Nucleus accumbens (tissue), 56 donors: Measurements from ENCODE around the gene FABP2.
"Not testable (repeated sequence)": the region's sequence is repeated elsewhere in the genome, so short reads cannot be mapped to it uniquely, and the experiment has no call there.

Experiments
- DNase-seq, 56 donors: peaks; one replicate each; lab custom pipeline; 2025; lab: John Stamatoyannopoulos, UW

FABP2 gene

DNA sequence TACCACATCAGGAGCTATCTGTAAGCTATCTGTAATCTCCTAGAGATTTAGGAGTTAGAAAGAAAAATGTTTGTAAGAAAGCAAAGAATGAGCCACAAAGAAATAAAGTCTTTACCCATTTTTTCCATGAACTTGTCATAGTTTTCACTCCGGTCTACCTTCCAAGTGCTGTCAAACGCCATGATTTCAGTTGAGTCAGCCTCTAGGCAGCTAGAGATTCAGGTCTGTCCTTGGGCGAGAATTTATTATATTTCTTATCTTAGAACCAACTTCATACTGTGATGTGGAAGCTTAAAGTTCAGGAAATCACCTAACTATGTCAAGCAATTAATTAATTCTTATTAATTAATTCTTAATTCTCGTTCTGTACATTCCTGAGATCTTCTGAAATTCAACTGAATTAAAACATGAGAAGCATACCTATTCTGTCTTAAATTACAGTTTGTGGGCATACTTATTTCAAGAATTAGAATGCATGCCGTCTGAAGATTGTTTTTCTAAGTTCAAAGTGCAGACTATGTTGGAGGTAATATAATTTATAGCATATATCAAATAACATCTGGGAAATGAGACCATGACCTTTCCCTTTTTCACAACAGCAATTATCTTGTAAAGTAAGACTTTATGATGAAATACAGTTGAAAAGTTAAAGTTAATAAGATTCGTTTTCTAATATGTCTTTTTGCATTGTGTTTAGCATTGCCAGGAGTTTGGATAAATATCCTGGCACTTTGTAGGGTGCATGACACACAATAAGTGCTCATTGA is at the start of gene FABP2:
TSS of gene FABP2 (minus strand) at position 218 of the 767 bp plus-strand sequence. CDS start at position 182, 36 bp downstream.
- no peak for DNase-seq

DNA sequence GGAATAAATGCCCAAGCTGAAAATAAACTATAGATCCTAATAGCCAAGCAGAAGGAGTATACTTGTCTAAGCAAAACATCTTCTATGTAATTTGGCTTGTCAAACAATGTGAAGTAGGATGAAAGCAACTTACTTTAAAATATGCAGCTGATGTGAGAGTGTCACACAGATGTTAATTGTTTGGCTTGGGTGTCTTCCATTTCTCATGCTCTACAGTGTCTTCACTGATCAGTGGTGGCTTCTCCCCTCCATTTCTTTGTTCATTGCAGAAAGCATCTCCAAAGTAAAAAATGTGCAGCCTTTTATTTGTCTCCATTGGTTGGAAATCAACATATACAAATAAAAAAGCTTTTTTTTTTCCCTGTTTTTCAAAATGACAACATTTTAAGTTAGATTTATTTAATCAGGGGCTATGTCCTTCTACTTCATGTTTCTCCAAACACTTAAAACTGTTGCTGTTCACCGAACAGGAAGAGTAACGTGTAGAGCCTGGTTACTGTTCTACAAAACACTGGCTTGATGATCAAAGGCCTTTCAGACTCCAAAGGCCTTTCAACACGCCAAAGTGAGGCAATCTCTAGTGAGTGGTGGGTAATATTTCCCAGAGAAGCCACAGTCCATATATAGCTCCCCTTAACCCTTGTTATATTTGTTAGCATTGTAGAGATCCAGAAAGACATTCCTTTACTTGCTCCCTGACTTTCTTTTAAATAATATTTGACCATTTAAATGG is 49.2 kb upstream of the FABP2 start:
- not testable (repeated sequence) for DNase-seq

GRCh38 chr4:119370392-119370791 is 48.5 kb upstream of the FABP2 start:
- not testable (repeated sequence) for DNase-seq

DNA sequence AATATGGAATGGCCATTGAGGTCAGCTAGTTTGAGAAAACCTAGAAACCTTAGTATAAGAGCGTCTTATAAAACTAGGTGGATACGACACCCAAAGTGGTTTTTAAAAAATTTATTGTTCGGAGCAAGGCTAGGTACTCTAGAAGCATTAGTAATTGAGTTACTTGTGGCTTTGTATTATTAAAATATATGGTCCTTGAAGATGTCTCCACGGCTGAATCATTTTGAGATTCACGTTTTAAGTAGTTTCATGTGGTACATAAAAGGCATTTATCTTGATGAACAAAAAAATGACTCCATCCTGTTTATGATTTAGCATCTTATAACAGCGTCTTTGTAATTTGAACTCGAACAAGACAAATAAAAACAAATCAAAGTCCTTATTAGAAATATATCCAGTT is 44.9 kb upstream of the FABP2 start:
- not testable (repeated sequence) for DNase-seq

DNA sequence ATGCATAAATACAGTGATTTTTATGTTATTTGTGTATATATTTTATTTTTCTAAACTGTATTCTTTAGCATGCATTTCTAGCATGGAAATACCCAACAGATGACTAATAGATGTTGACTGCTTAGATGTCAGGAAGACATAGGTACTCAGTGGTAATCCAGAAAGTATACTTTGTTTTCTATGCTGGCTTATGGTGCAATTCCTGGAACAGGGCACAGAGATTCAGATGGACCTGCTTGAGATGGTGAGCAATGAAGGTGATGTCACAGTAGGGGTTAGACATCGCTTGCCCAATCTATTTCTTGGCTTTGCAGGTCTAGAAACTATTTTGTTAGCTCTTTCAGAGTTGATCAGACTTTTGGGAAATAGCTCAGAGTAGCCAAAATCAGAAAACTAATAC is 42.3 kb upstream of the FABP2 start:
- not testable (repeated sequence) for DNase-seq

DNA sequence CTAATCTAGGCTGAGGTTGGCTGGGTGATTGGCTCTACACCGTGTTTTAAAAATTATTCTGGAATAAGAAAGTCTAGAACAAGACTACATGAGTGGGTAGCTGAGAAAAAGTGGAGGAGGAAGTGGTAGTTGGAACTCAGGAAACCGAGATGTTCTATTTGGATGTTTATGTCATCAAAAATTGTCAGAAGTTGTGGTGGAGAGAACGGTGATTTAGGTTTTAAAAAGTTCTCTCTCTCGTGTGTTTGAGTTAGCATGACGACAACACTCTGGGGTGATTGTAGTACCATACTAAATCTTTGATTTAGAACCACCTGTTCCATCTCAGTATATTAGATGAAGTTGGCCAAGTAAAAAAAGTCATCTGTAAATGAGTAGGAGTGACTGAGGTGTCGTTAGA is 41.4 kb upstream of the FABP2 start:
- not testable (repeated sequence) for DNase-seq

DNA sequence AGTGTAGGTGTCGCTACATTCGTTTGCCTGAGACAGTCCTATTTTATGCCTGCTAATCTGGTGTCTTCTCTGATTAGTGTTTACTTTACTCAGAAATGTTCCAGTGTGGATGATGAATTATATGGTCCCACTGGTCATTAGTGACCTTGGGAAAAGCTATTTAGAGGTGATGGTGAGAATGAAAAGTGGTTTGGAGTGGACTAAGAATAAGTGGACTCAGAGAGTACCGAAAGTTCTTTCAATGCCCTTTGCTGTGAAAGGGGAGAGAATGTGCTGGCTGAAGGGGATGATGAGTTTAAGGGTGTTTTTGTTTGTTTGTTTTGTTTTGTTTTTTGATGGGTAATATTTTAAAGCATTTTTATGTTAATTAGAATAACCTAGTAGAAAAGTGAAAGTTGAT is 40.5 kb upstream of the FABP2 start:
- DNase-seq, result not testable (repeated sequence)

- DNase-seq, result not testable (repeated sequence)
Measured at GRCh38 chr4:119359873-119360272, 37.9 kb upstream of the FABP2 start.

DNA sequence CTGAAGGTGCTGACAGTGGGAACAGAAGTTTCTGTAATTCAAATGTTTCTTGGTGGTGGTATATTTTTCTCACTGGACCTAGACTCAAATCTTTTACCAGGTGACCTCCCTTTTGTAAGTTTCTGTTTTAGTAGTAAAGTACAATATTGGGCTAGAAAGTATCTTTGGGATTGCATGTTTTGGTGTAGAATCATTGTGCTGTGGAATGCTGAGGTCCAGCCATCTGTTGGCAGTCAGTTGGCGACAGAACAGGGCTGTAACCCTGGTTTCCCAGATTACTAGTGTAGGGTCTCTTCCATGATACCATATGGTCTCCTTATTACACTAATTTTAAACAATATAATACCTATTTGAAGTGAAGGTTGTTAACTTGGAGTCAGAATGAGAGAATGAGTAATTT is 34.9 kb upstream of the FABP2 start:
- DNase-seq, result not testable (repeated sequence)

DNA sequence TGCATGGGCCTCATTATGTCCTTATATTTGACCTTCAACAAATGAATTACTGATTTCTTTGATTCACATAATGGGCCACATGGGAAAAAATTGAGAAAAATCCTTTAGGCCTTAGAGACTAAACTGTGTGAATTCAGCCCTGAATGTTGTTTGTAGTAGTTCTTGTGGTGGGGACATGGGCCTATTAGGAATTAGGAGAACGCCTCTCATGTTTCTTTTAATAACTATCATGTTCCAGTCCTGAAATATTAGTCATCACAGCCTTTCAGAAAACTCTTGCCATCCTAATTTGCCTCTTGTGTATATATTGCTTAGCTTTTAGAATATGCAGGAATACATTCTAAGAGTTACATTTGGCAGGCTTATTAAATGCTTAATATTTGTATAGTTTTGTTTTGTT is 34.1 kb upstream of the FABP2 start:
- not testable (repeated sequence) for DNase-seq

GRCh38 chr4:119353364-119353763 is 31.4 kb upstream of the FABP2 start:
- DNase-seq, result not testable (repeated sequence)

- DNase-seq, result not testable (repeated sequence)
Measured at GRCh38 chr4:119348169-119348568, 26.2 kb upstream of the FABP2 start.

- DNase-seq, result not testable (repeated sequence)
Measured at GRCh38 chr4:119343293-119343692, 21.4 kb upstream of the FABP2 start.

DNA sequence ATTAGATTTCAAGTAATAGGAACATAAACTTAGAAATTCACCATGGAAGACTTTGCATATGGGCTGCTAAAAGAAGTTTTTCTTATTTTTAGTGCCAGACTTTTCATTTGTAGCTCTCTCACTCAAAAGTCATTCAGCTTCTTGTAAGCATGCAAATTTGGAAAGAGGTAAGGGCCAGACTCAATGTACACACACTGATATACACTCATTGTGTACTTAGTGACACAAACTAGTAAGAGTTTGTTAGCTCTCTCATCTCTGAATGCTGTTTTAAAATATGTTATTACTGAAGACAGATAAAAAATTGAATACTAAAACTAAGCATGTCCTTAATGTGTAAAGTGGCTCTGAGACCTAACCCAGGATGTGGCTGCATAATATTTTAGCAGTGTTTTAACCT is 18.0 kb upstream of the FABP2 start:
- DNase-seq, result not testable (repeated sequence)

- DNase-seq, result no peak
Measured at GRCh38 chr4:119337010-119337409, 15.1 kb upstream of the FABP2 start.

- not testable (repeated sequence) for DNase-seq
Measured at GRCh38 chr4:119336332-119336979, 14.5 kb upstream of the FABP2 start.

DNA sequence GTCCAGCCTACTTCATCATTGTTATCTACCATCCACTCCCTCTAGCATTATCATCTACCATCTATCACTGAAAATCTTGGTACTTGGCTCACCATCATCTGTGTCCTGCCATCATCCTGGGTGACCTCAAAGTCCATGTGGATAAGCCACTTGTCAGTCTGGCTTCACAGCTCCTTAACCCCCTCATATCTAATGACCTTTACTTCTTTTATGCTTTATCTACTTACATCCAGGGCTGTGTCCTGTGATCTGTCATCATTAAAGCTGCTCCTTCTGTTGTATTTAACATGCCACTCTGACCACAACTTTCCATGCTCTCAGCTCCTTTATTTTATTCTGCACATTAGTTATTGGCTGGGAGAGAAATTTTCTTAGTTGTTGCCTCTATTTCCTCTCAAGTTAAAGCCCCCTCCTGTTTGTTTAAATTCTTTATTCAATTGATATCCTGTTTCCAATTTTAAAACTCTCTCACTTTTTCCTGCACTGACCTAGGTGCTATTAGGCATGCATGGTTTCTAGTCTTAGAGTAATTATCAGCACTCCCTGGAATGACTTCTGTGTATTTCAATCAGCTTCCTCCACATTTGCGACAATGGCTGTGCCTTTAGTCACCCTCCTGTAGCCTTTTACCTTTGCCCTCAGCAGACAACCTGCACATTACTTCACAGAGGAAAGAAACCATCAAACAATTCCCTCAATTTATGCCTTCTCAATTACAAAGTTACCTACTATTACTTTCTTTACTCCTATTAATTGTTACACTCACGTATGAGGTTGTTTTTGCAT is 8.1 kb upstream of the FABP2 start:
- DNase-seq, result no peak

GRCh38 chr4:119328695-119329094 is 6.8 kb upstream of the FABP2 start:
- no peak for DNase-seq

DNA sequence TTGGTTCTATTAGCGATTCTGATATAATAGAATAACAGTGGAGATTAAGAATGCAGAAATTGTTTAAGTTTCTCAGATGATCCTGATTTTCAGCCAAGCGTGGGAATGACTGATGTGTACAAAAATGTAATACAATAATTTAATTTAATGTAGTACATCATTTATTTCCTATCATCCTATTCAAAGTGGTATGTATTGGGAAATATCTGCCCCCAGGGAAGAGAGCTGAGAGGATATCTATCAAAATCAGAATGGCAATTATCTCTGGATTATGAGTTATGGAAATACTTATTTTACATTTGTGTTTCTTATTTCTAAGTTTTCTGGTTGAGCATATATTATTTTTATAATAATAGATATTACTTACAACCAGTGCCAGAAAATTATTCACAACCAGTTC is 3.9 kb downstream of the FABP2 start:
- DNase-seq, result no peak

DNA sequence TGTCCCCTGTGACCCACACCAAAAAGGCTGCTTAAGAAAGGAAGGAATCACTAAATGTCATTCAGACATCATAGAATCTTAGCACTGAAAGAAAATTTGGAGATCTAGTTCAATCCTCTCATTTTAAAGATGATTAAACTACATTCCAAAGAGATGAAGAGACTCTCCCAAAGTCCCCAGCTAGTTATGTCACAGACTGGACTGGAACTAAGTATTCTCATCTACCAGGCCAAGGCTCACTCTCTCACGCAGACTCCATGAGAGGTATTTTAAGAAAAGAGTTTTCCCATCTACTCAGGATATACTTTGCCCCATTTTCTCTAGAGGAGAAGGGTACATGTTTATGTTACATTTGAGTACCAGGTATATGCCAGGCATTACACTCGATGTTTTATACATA is 6.9 kb downstream of the FABP2 start:
- DNase-seq, result no peak
